Heart left ventricle (tissue), 16 donors: ENCODE measurements around the gene CPNE9. TPM values are rescaled to one million over a fixed set of nuclear protein-coding genes. Genes with fewer than 3 reads are reported as not detected.

Experiments
- ATAC-seq, 4 donors: fragments of 200-7000 bp; cut with Tn5 transposase; one replicate each; pipeline ENCODE4 v1.9.1; 2020 to 2022; ENCODE audit warnings: moderate library complexity in 4 of 4, mild to moderate bottlenecking in 3 of 4, moderate number of reproducible peaks in 1 of 4
- DNase-seq, 5 donors: peaks; one replicate each; pipeline ENCODE4 v3.0.0-alpha.2; 2020
- H3K27ac ChIP-seq, 12 donors: fragments of 200-600 bp; sonication (generic) in 4 of 12; one replicate each; pipeline versions ENCODE4 v1.5.0 to v1.8.0; 2016 to 2022; ENCODE audit warnings: mild to moderate bottlenecking in 2 of 12
- H3K27me3 ChIP-seq, 9 donors: fragments of 200-600 bp; sonication (generic) in 2 of 9; one replicate each; pipeline versions ENCODE4 v1.5.1 to v1.8.0; 2016 to 2022; ENCODE audit warnings: mild to moderate bottlenecking in 3 of 9
- H3K36me3 ChIP-seq, 9 donors: fragments of 200-600 bp; sonication (generic) in 2 of 9; one replicate each; pipeline versions ENCODE4 v1.5.0 to v1.8.0; 2018 to 2022; ENCODE audit warnings: mild to moderate bottlenecking in 2 of 9
- H3K4me1 ChIP-seq, 12 donors: fragments of 200-600 bp; sonication (generic) in 4 of 12; one replicate each; pipeline versions ENCODE4 v1.5.0 to v1.8.0; 2016 to 2022; ENCODE audit warnings: mild to moderate bottlenecking in 3 of 12
- H3K4me3 ChIP-seq, 12 donors: fragments of 200-600 bp; sonication (generic) in 4 of 12; one replicate each; pipeline versions ENCODE4 v1.5.0 to v1.8.0; 2017 to 2022; ENCODE audit warnings: mild to moderate bottlenecking in 9 of 12, moderate library complexity in 4 of 12
- H3K9me3 ChIP-seq, 12 donors: fragments of 200-600 bp; sonication (generic) in 4 of 12; one replicate each; pipeline versions ENCODE4 v1.5.0 to v1.8.0; 2016 to 2022; ENCODE audit warnings: mild to moderate bottlenecking in 1 of 12
- CTCF ChIP-seq, 12 donors: fragments of 200-600 bp; sonication (generic) in 4 of 12; IDR thresholded peaks; one replicate each; pipeline versions ENCODE4 v1.5.0 to v1.8.0; 2018 to 2022; ENCODE audit warnings: antibody characterized with exemption in 12 of 12, mild to moderate bottlenecking in 5 of 12
- POLR2A ChIP-seq, 2 donors: fragments of 450-650 bp; IDR thresholded peaks; one replicate each; pipeline ENCODE4 v1.6.1; 2017; ENCODE audit warnings: antibody characterized with exemption in 2 of 2, mild to moderate bottlenecking in 2 of 2, moderate library complexity in 2 of 2
- WGBS, 4 donors: extraction: QIAGEN DNeasy Blood & Tissue Kit in 2 of 4; methylation state at CpG; one replicate each; pipeline versions ENCODE4 v1.1.5 to v1.1.7; 2013 to 2018; 5-methylcytosine and 5-hydroxymethylcytosine counted together
- intact Hi-C, 10 donors: fragments of 100-400 bp; cut with DNase I; formaldehyde crosslinking; loops; one replicate each; pipeline versions ENCODE4 v1.11.1 to v1.14.2; 2022
- polyA plus RNA-seq, 2 donors: library from polyadenylated mRNA; stranded (reverse); fragments of 200-250 nt; gene quantifications; one replicate each; pipeline ENCODE4 v1.2.3, GENCODE V29; 2013
- total RNA-seq, 9 donors: library from RNA; depleted of rRNA in 2 of 9; stranded (reverse); fragments of >200 nt in 2 of 9; fragmentation: NEBNext Ultra II Directional in 3 of 9; extraction: Animal tissue kit (Norgen Biotek cat#: 25700) in 3 of 9; gene quantifications; one replicate each; pipeline versions ENCODE4 v1.1.0 to v1.2.4, GENCODE V29; 2016 to 2023
- donor health status: ischemic (EF 13 %, LVEDD 7.1; RV severe dilation, severe dysfunction).
- donor health status: healthy with polysubstance abuse.
- donor health status: DM: no; HTN: yes; CAD: no.
- donor health status: DM: no; HTN: no; CAD: no.
- donor health status: ischemic (EF 25% LVEDD 6.9; RV normal size, moderate dysfunction).
- donor health status: ischemic (EF 25% LVEDD 5.7; RV mildly dilated, moderate dysfunction).
- donor health status: healthy.
- donor health status: DM: yes; HTN: yes; CAD: no.
- donor health status: ischemic (EF 35%, LVEDD 5.7; RV mildly dilated, moderate dysfunction).
- donor health status: nonischemic (EF 11% LVEDD 7.7; RV severe dilation, severe dysfunction).
- donor health status: DM: yes; HTN: yes; CAD: no.
- donor health status: PGD.
- donor health status: ischemic (EF 29% LVEDD 5.4; RV normal size, mild dysfunction).
- donor health status: nonischemic (EF 23%, LVEDD 6.1; RV moderate dilation, normal function).

Gene CPNE9
- total and polyA plus RNA-seq, 11 donors: 0.04 TPM; not detected in 10

DNA sequence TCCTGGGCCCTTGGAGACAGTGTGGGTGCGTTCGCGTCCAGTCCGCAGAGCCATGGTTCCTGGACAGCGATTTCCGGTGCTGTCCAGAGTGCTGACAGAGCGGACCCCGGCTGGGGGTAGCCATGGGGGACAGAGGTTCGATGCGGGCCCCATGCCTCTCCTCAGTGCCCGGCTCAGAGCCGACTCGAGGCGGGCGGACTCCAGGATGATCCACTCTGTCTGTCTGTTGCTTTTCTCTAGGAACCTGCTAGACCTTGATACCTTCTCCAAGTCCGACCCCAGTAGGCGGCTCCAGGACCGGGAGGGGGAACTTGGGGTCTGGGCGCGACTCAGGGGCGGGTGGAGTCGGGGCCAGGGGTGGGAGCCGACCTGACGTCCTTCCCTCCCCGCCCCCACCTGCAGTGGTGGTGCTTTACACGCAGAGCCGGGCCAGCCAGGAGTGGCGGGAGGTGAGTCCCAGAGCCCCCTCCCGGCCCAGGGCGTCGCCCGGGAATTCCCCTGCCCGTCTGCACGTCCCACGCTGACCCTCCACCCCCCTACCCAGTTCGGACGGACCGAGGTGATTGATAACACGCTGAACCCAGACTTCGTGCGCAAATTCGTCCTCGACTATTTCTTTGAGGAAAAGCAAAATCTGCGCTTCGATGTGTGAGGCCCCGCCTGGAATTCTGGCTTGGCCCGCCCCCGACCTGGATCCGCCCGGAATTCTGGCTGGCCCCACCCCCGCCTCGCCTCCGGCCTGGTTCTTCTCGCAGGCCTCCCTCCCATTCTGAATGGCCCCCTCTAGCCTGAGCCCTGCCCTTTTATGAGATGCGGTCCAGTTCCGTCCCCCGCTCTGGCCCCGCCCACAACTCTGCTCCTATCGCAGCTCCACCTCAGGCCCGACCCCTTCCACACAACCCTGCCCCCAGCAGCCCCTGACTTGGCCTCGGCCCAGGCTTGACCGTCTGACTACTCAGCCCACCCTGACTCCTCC is 1.0 kb downstream of the CPNE9 start:
- ATAC-seq (peak in 3 of 4 donors; percentile 69 to 74 (median 70)), DNase-seq (peak in 3 of 5 donors; percentile 33 to 59 (median 40))
- Histone ChIP-seq H3K4me3 (peak overlapping the region in 11 of 12 donors; percentile 1 to 43 (median 36)), H3K27me3 (peaks cover 0 to 20% (median 6%) of the 10 kb centered on the region in 9 donors), H3K4me1 (peaks cover 0 to 18% (median 12%) of the 10 kb centered on the region in 12 donors), H3K27ac (no peak overlapping the region), H3K36me3 (peaks cover 0 to 35% (median 34%) of the 10 kb centered on the region in 9 donors), H3K9me3 (no peaks in the 10 kb centered on the region)
- intact Hi-C loops: no loop called here
- WGBS, 4 donors: 1 to 3% (median 1%) methylated on average over 23 to 62 of the region's 62 CpGs
- no peak for TF ChIP-seq POLR2A (IDR thresholded peaks at IDR 0.05)
- TF ChIP-seq CTCF (IDR thresholded peaks at IDR 0.05): no peak

GRCh38 chr3:9710174-9710739 is 6.6 kb downstream of the CPNE9 start:
- peaks cover 0 to 3% (median 0%) of the 10 kb centered on the region in 12 donors for H3K4me1 ChIP-seq
- peaks cover 0 to 5% (median 0%) of the 10 kb centered on the region in 9 donors for H3K27me3 ChIP-seq
- no peaks in the 10 kb centered on the region for H3K36me3 ChIP-seq
- ATAC-seq (no peak), DNase-seq (no peak)
- H3K27ac ChIP-seq: no peak overlapping the region
- H3K4me3 ChIP-seq: no peak overlapping the region
- intact Hi-C loops: loop anchor here in 1 of 10 donors (10.0 kb wide), 2 partner anchors 235 to 325 kb away; no protein-coding TSS in a partner anchor
- 78 to 86% (median 82%) methylated on average over 3 of the region's 3 CpGs for WGBS, 4 donors
- TF ChIP-seq CTCF (IDR thresholded peaks at IDR 0.05) (no peak), POLR2A (IDR thresholded peaks at IDR 0.05) (no peak)
- no peaks in the 10 kb centered on the region for H3K9me3 ChIP-seq

- Histone ChIP-seq H3K4me3 (no peak overlapping the region), H3K27me3 (no peaks in the 10 kb centered on the region), H3K36me3 (no peaks in the 10 kb centered on the region), H3K9me3 (no peaks in the 10 kb centered on the region), H3K4me1 (peaks cover 0 to 21% (median 0%) of the 10 kb centered on the region in 12 donors), H3K27ac (no peak overlapping the region)
- intact Hi-C loops: loop anchor here in 1 of 10 donors (10.0 kb wide), 2 partner anchors 232 to 322 kb away; no protein-coding TSS in a partner anchor
- WGBS, 4 donors: 68 to 89% (median 86%) methylated on average over 2 of the region's 2 CpGs
- DNase-seq (no peak), ATAC-seq (no peak)
- no peak for TF ChIP-seq POLR2A (IDR thresholded peaks at IDR 0.05)
- no peak for TF ChIP-seq CTCF (IDR thresholded peaks at IDR 0.05)
These were observed 8.8 kb downstream of the CPNE9 start for GRCh38 chr3:9712415-9712814.

DNA sequence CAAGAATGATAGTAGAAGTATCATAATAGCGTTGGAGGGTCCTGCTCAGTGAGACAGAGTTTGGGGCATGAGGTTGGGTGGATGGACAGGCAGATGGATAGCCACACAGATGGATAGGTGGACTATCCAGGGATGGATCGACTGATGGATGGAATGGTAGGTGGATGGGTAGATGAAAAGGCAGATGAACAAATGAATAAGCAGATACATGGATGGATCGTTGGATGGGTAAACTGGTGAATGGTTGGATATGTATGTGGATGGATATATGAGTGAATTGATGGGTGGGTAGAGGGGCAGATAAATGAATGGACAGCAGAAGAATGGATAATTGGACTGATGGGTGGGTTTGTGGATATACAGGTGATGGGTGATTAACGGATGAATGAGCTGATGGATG is 9.5 kb downstream of the CPNE9 start:
- ATAC-seq: no peak
- TF ChIP-seq CTCF (IDR thresholded peaks at IDR 0.05): no peak
- no peak for TF ChIP-seq POLR2A (IDR thresholded peaks at IDR 0.05)
- peaks cover 0 to 21% (median 0%) of the 10 kb centered on the region in 12 donors for H3K4me1 ChIP-seq
- no peaks in the 10 kb centered on the region for H3K36me3 ChIP-seq
- no peak for DNase-seq
- no peak overlapping the region for H3K27ac ChIP-seq
- intact Hi-C loops: loop anchor here in 1 of 10 donors (10.0 kb wide), 2 partner anchors 232 to 322 kb away; no protein-coding TSS in a partner anchor
- no peaks in the 10 kb centered on the region for H3K9me3 ChIP-seq
- WGBS, 4 donors: 84 to 88% (median 86%) methylated on average over 4 of the region's 4 CpGs
- H3K4me3 ChIP-seq: no peak overlapping the region
- no peaks in the 10 kb centered on the region for H3K27me3 ChIP-seq
